GM12872 (cell line): ENCODE measurements around the gene QPRT.

Experiments
- TF ChIP-seq, protein P1 (sequence below): IDR thresholded peaks from 3 replicates; pipeline ENCODE4 v1.5.1; 2011; ENCODE audit warnings: low read depth, mild to moderate bottlenecking, low read length, moderate library complexity; ENCODE audit not compliant: insufficient read depth

The QPRT gene

DNA sequence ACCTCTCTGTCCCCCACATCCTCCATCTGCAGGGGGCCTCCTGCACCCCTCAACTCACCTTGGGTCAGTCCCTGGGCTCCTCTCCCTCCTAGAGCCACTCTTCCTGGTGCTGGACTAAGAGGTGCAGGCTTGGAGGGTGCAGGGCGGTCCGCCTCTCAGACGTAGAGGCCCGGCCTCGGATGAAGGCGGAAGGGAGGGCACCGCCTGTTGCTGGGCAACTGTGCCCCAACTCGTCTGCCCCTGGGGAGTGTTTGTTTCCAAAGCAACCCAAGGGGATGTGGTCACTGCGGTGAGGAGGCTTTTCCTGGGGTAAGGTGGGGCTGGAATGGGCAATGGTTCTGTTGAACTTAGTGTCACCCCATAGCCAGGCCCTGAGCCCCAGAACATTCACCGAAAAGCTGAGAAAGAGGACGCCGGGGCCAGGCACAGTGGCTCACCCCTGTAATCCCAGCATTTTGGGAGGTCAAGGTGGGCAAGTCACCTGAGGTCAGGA lies 66.9 kb downstream of the QPRT start, which contains the start of gene C16orf54:
Gene C16orf54, minus strand, starts transcription at position 138 of the 493 bp plus-strand sequence. CDS start 1,039 bp downstream, outside the sequence.
- TF ChIP-seq, protein P1, sequence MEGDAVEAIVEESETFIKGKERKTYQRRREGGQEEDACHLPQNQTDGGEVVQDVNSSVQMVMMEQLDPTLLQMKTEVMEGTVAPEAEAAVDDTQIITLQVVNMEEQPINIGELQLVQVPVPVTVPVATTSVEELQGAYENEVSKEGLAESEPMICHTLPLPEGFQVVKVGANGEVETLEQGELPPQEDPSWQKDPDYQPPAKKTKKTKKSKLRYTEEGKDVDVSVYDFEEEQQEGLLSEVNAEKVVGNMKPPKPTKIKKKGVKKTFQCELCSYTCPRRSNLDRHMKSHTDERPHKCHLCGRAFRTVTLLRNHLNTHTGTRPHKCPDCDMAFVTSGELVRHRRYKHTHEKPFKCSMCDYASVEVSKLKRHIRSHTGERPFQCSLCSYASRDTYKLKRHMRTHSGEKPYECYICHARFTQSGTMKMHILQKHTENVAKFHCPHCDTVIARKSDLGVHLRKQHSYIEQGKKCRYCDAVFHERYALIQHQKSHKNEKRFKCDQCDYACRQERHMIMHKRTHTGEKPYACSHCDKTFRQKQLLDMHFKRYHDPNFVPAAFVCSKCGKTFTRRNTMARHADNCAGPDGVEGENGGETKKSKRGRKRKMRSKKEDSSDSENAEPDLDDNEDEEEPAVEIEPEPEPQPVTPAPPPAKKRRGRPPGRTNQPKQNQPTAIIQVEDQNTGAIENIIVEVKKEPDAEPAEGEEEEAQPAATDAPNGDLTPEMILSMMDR, result no peak
